OCI-M2 (cell line): ENCODE results near the gene KREMEN2.
"Not testable (repeated sequence)": the region's sequence is repeated elsewhere in the genome, so short reads cannot be mapped to it uniquely, and the experiment has no call there.

ENCODE experiments used
- DNase-seq: peaks from one replicate; lab custom pipeline; 2025; ENCODE audit not compliant: unreplicated experiment; lab: John Stamatoyannopoulos, UW

KREMEN2 gene

GRCh38 chr16:2939968-2940367 is 24.1 kb upstream of the KREMEN2 start:
- no peak for DNase-seq

GRCh38 chr16:2942045-2942444 is 22.0 kb upstream of the KREMEN2 start:
- no peak for DNase-seq

GRCh38 chr16:2943716-2944115 is 20.4 kb upstream of the KREMEN2 start:
- DNase-seq: not testable (repeated sequence)

- DNase-seq: no peak
Measured at GRCh38 chr16:2946649-2947048, 17.4 kb upstream of the KREMEN2 start.

- DNase-seq: no peak
Measured at GRCh38 chr16:2948807-2949704, 15.0 kb upstream of the KREMEN2 start.

- DNase-seq: no peak
Measured at GRCh38 chr16:2949705-2950352, 14.2 kb upstream of the KREMEN2 start.

- DNase-seq: no peak
Measured at GRCh38 chr16:2950353-2950724, 13.7 kb upstream of the KREMEN2 start.

- no peak for DNase-seq
Measured at GRCh38 chr16:2950773-2951172, 13.3 kb upstream of the KREMEN2 start.

- no peak for DNase-seq
Measured at GRCh38 chr16:2952679-2953078, 11.4 kb upstream of the KREMEN2 start.

GRCh38 chr16:2953706-2954627 is 10.1 kb upstream of the KREMEN2 start:
- DNase-seq: no peak

- no peak for DNase-seq
Measured at GRCh38 chr16:2954656-2955381, 9.3 kb upstream of the KREMEN2 start.

- no peak for DNase-seq
Measured at GRCh38 chr16:2955438-2955778, 8.7 kb upstream of the KREMEN2 start.

GRCh38 chr16:2955779-2956578 is 8.1 kb upstream of the KREMEN2 start:
- no peak for DNase-seq

- DNase-seq: no peak
Measured at GRCh38 chr16:2956579-2956956, 7.5 kb upstream of the KREMEN2 start.

- no peak for DNase-seq
Measured at GRCh38 chr16:2959206-2959605, 4.9 kb upstream of the KREMEN2 start.

GRCh38 chr16:2960183-2961010 is 3.7 kb upstream of the KREMEN2 start:
- no peak for DNase-seq

- DNase-seq: no peak
Measured at GRCh38 chr16:2962334-2963073, 1.6 kb upstream of the KREMEN2 start.

GRCh38 chr16:2963074-2963722 is 877 bp upstream of the KREMEN2 start:
- no peak for DNase-seq
